ENCODE results near the gene TSPOAP1.

The TSPOAP1 gene

GRCh38 chr17:58272367-58273280 lies 56.0 kb downstream of the TSPOAP1 start:
- no peak for DNase-seq

- no peak for DNase-seq
Observed at GRCh38 chr17:58271216-58271931, 57.2 kb downstream of the TSPOAP1 start.

GRCh38 chr17:58270476-58271215 lies 57.9 kb downstream of the TSPOAP1 start:
- no peak for DNase-seq

- no peak for DNase-seq
Observed at GRCh38 chr17:58269557-58270291, 58.9 kb downstream of the TSPOAP1 start.

- DNase-seq = no peak
Observed at GRCh38 chr17:58268774-58269556, 59.6 kb downstream of the TSPOAP1 start.

DNA sequence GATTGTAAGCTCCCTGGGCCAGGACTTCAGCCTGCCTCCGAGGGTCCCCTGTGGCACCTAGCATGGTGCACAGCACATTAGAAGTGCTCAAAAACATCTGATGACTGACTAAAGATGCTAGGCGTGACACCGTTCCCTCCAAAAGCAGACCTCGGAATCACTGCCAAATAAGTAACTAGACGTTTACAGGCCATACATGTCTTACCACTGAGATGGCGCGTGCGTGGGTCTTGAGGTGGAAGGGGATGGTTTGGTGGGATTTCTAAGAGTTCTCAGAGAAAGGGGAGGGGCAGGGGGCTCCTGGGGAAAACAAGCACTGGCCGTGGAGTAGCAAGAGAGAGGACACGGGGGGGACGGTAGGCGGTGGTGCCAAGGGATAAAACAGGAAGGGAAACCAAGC lies 60.3 kb downstream of the TSPOAP1 start:
- DNase-seq = no peak

DNA sequence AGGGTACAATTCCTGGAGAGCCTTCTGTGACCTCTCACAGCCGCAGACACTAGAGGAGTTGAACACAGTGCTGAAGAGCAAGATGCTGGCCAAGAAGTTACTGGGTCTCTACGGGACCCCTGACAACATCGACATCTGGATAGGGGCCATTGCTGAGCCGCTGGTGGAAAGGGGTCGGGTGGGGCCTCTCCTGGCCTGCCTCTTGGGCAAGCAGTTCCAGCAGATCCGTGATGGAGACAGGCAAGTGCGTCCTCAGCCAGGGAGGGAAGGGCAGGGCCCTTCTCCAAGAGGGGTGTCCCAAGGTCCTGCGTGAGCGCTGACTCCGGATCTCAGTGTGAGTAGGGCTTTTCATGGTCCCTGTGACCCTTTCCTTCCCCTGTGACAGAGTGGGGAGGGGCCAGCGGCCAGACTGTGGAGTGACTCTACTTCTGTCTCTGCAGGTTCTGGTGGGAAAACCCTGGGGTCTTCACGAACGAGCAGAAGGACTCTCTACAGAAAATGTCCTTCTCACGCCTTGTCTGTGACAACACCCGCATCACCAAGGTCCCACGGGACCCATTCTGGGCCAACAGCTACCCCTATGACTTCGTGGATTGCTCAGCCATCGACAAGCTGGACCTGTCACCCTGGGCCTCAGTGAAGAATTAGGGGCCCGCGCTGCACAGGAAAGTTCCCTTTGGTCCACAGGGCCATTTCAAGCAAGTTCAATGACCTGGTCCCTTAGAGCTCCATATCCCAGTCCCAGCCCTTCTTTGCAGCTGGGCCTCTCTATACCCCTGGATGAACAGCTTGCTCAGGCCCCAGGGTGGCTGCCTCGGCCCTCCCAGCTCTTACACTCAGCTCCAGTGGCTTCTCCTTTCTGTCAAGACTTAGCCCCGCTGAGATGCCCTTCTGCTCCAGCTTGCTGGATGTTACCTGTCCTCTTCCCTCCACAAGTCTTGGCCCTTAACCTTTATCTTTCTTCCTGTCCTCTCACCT lies 61.0 kb downstream of the TSPOAP1 start:
- no peak for DNase-seq

DNA sequence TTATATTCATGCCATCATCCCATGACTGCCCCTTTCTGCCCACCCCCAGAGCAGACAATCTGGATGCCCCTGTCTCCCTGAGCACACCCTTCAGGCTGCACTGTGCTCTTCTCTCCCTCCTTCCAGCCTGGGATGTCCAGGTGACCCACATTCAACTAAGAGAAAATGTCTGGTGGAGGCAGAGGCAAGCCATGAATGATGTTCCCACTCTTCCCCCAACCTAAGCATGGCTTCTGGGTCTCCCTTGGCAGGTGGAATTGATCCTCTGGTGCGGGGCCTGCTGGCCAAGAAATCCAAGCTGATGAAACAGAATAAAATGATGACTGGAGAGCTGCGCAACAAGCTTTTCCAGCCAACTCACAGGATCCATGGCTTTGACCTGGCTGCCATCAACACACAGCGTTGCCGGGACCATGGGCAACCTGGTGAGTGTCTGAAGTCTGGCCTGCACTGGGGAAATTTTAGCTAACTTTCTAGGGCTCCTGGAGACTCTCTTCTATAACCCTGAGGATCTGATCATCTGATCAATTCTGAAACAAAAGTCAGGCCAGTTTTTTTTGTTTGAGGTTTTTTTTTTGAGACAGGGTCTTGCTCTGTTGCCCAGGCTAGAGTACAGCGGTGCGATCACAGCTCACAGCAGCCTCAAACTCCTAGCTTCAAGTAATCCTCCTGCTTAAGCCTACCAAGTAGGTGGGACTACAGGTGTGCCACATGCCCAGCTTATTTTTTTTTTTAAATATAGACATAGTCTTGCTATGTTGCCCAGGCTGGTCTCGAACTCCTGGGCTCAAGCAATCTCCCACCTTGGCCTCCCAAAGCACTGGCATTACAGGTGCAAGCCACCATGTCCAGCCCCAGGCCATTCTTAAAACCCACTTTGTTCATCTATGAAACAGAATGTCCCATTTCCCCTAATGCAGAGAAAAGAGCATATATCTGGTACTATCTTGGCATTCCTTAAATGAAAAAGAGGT lies 62.4 kb downstream of the TSPOAP1 start:
- DNase-seq = no peak

- DNase-seq = no peak
Observed at GRCh38 chr17:58265271-58265670, 63.3 kb downstream of the TSPOAP1 start.

- no peak for DNase-seq
Observed at GRCh38 chr17:58264407-58265103, 64.0 kb downstream of the TSPOAP1 start.

- DNase-seq = no peak
Observed at GRCh38 chr17:58263773-58264172, 64.8 kb downstream of the TSPOAP1 start.

DNA sequence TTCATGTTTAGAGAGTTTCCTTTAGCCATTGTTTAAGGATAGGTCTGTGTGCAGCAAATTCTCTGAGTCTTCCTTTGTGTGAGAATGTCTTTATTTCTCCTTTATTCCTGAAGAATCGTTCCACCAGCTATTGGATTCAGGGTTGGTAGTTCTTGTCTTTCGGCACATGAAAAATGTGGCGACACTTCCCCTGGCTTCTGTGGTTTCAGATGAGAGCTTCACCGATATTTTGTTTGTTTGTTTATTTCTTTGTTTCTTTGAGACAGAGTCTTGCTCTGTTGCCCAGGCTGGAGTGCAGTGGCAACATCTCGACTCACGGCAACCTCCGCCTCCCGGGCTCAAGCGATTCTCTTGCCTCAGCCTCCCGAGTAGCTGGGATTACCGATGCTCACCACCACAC lies 66.4 kb downstream of the TSPOAP1 start:
- no peak for DNase-seq

- no peak for DNase-seq
Observed at GRCh38 chr17:58254803-58255202, 73.8 kb downstream of the TSPOAP1 start.

DNA sequence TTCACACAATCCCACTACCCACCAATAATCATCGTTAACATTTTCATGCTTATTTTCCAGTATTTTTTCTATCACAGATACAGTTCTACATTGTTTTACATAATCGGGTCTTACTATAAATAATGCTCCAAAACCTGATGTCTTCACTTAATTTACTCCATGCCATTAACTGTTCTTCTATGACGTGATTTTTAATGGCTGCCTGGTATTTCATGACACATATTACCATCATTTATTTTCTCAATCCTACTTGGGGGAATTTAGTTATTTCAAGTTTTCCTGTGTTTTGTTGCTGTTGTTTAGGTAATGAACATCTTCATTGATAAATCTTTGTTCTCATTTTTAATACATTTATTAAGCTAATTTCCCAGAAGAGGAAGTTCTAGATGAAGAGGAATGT lies 75.5 kb downstream of the TSPOAP1 start:
- no peak for DNase-seq

- DNase-seq = no peak
Observed at GRCh38 chr17:58252141-58252540, 76.5 kb downstream of the TSPOAP1 start.

All from activated CD4-positive, alpha-beta T cell treated with anti-CD3 and anti-CD28 coated beads, Interleukin-2, Interleukin-6, amounts not matched to agents 100 ng/mL and 50 ng/mL, durations not matched to agents 16 hours and 8 hours (primary cell).